CD8-positive, alpha-beta memory T cell (primary cell): ENCODE measurements around the gene MFSD6. TPM values are rescaled to one million over a fixed set of nuclear protein-coding genes. Genes with fewer than 3 reads are reported as not detected.

Source experiments
- CTCF ChIA-PET: fragments of 350-600 bp; sonication (Branson Sonifier 250); formaldehyde crosslinking; loops from one replicate; lab custom pipeline; 2021; ENCODE audit warnings: antibody characterized with exemption; lab: Charles Lee
- POLR2A ChIA-PET: fragments of 350-600 bp; sonication (Branson Sonifier 250); formaldehyde crosslinking; loops from one replicate; lab custom pipeline; 2021; ENCODE audit warnings: antibody characterized with exemption; lab: Charles Lee
- DNase-seq, 5 donors: peaks; one replicate each; pipeline versions ENCODE4 v3.0.0 to v3.0.0-alpha.2; 2020 to 2022; ENCODE audit warnings: mixed read lengths in 1 of 5
- H3K27ac ChIP-seq: one replicate; pipeline ENCODE4 v1.7.0; 2013; ENCODE audit warnings: low read depth, mild to moderate bottlenecking, low read length, moderate library complexity
- H3K27me3 ChIP-seq: 2 replicates; pipeline ENCODE4 v1.7.0; 2013; ENCODE audit warnings: low read length, mild to moderate bottlenecking; ENCODE audit not compliant: insufficient read depth, poor library complexity, severe bottlenecking
- H3K36me3 ChIP-seq: 2 replicates; pipeline ENCODE4 v1.7.0; 2013; ENCODE audit warnings: mild to moderate bottlenecking, low read length, moderate library complexity; ENCODE audit not compliant: insufficient read depth
- H3K4me1 ChIP-seq: 2 replicates; pipeline ENCODE4 v1.7.0; 2013; ENCODE audit warnings: mild to moderate bottlenecking, low read length, moderate library complexity; ENCODE audit not compliant: insufficient read depth
- H3K4me3 ChIP-seq: 2 replicates; pipeline ENCODE4 v1.7.0; 2013; ENCODE audit warnings: mild to moderate bottlenecking, low read length
- H3K9me3 ChIP-seq: 2 replicates; pipeline ENCODE4 v1.7.0; 2013; ENCODE audit warnings: mild to moderate bottlenecking, low read length
- H3K27ac Mint-ChIP-seq, 8 donors: one replicate each; pipeline ENCODE4 v1.8.0; 2020 to 2021; ENCODE audit warnings: mixed read lengths in 8 of 8, mild to moderate bottlenecking in 6 of 8, inconsistent platforms in 3 of 8, moderate library complexity in 3 of 8
- H3K27me3 Mint-ChIP-seq, 2 donors: one replicate each; pipeline ENCODE4 v1.8.0; 2020 to 2021; ENCODE audit warnings: mixed read lengths in 2 of 2, mild to moderate bottlenecking in 1 of 2, moderate library complexity in 1 of 2
- H3K36me3 Mint-ChIP-seq, 3 donors: one replicate each; pipeline ENCODE4 v1.8.0; 2020 to 2021; ENCODE audit warnings: mixed read lengths in 3 of 3, inconsistent platforms in 1 of 3, mild to moderate bottlenecking in 1 of 3
- H3K4me1 Mint-ChIP-seq, 3 donors: one replicate each; pipeline ENCODE4 v1.8.0; 2020 to 2021; ENCODE audit warnings: mixed read lengths in 3 of 3, inconsistent platforms in 1 of 3, mild to moderate bottlenecking in 1 of 3
- H3K4me3 Mint-ChIP-seq, 7 donors: one replicate each; pipeline ENCODE4 v1.8.0; 2020 to 2021; ENCODE audit warnings: mixed read lengths in 7 of 7, mild to moderate bottlenecking in 6 of 7, moderate library complexity in 4 of 7, inconsistent platforms in 2 of 7
- H3K9me3 Mint-ChIP-seq, 5 donors: one replicate each; pipeline ENCODE4 v1.8.0; 2020 to 2022; ENCODE audit warnings: mixed read lengths in 5 of 5, mild to moderate bottlenecking in 3 of 5, moderate library complexity in 2 of 5, inconsistent platforms in 1 of 5
- polyA plus RNA-seq: library from polyadenylated mRNA; unstranded; fragments of 300-500 nt; fragmentation: Illumina TruSeq; gene quantifications from one replicate; pipeline ENCODE4 v1.2.3, GENCODE V29; 2021
- total RNA-seq, 2 experiments: library from RNA; stranded (reverse); gene quantifications; one replicate each; pipeline ENCODE4 v1.2.3, GENCODE V29; 2021

MFSD6 gene
- total and polyA plus RNA-seq, 3 experiments from 2014 or later: 31.8 to 65.7 (median 64.9) TPM

- CTCF ChIA-PET: no interaction called here
- Mint-ChIP-seq H3K36me3 (peaks cover 0 to 28% (median 12%) of the 10 kb centered on the region in 3 donors), H3K9me3 (no peaks in the 10 kb centered on the region), H3K4me3 (peak overlapping the region in 3 of 7 donors; percentile 30 to 46 (median 32)), H3K27me3 (peaks cover 0 to under 1% of the 10 kb centered on the region in 2 donors), H3K27ac (peak overlapping the region in 3 of 8 donors; percentile 57 to 80 (median 58)), H3K4me1 (peaks cover 34 to 44% (median 40%) of the 10 kb centered on the region in 3 donors)
- H3K9me3 ChIP-seq: no peaks in the 10 kb centered on the region
- peak in 2 of 5 donors; percentile 44 to 72 for DNase-seq
- no peaks in the 10 kb centered on the region for H3K27me3 ChIP-seq
- no peak overlapping the region for H3K4me3 ChIP-seq
- H3K27ac ChIP-seq: no peak overlapping the region
- H3K36me3 ChIP-seq: no peaks in the 10 kb centered on the region
- POLR2A ChIA-PET: interaction anchor here (1.0 kb wide), 1 partner anchor 18 kb away, joined by 5 read pairs; the partner anchor contains the start of gene NEMP2
- peaks cover 33% of the 10 kb centered on the region for H3K4me1 ChIP-seq
Measured at GRCh38 chr2:190515687-190516086, 107.5 kb downstream of the MFSD6 start.

DNA sequence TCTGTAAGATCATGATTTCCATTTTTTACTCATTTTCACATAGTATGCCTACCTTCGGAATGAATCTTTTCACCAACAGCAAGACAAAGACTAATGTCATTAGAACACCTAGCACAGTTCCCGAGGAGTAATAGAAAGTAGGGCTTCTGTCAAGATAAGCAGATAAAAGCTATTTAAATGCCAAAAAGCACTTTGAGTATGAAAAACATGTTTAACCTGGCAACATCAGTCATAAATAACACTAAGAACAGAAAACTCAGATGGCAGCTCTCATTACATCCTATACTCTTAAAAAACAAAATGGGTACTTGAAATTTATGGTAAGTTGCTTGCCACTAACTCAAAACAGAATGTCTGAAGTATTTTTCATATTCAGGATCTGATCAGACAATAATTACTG is 109.3 kb downstream of the MFSD6 start:
- Mint-ChIP-seq H3K27me3 (peaks cover 0 to 3% of the 10 kb centered on the region in 2 donors), H3K27ac (peak overlapping the region in 2 of 8 donors; percentile 6 to 44), H3K9me3 (no peaks in the 10 kb centered on the region), H3K36me3 (peaks cover 0 to 24% (median 14%) of the 10 kb centered on the region in 3 donors), H3K4me1 (peaks cover 48 to 57% (median 52%) of the 10 kb centered on the region in 3 donors), H3K4me3 (no peak overlapping the region)
- no peaks in the 10 kb centered on the region for H3K9me3 ChIP-seq
- ChIA-PET CTCF (interaction anchor here (0.9 kb wide), 1 partner anchor 16 kb away, joined by 4 read pairs; no protein-coding TSS in a partner anchor), POLR2A (interaction anchor here (0.5 to 0.8 kb wide), 2 partner anchors 16 to 133 kb away, joined by 3 to 6 read pairs; no protein-coding TSS in a partner anchor)
- no peak overlapping the region for H3K27ac ChIP-seq
- no peaks in the 10 kb centered on the region for H3K27me3 ChIP-seq
- peaks cover 38% of the 10 kb centered on the region for H3K4me1 ChIP-seq
- no peak for DNase-seq
- H3K4me3 ChIP-seq: no peak overlapping the region
- no peaks in the 10 kb centered on the region for H3K36me3 ChIP-seq

DNA sequence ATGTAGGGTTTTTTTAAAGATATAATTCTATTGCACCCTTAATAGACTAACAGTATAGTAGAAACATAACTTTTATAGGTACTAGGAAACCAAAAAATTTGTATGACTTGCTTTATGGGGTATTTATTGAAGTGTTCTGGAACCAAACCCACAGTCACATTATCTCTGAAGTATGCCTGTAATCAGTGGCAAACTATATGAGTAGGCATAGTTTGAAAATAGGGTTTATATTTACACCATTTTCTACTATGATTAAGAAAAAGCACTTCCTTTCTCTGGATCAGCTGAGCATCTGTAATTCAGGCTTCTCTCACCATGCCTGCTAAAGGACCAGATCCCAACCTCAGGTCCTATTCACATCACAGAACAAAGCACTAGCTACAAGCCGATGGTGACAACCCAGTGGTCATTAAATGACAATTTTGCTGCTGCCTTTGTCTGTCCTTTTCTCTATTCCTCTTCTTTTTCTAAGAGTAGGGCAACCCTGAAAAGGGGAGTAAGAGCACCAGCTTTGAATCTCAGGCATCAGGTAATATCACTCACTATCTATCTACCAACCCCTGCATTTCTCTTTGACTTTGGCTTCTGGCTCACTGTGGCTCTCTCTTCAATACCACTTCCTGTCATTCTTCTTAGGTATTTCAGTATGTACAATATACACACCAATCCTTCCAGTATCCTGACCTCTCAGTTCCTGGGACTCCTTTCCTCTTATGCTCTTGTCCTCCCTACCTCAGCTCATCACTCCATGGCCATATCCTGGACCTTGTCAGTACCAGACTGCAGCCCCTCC is 112.0 kb downstream of the MFSD6 start:
- peaks cover 3 to 22% (median 13%) of the 10 kb centered on the region in 3 donors for H3K36me3 Mint-ChIP-seq
- ChIA-PET POLR2A (no interaction called here), CTCF (no interaction called here)
- H3K36me3 ChIP-seq: no peaks in the 10 kb centered on the region
- H3K27me3 Mint-ChIP-seq: peaks cover 0 to 3% of the 10 kb centered on the region in 2 donors
- no peaks in the 10 kb centered on the region for H3K9me3 ChIP-seq
- DNase-seq: peak in 1 of 5 donors; percentile 41
- H3K4me1 ChIP-seq: peaks cover 37% of the 10 kb centered on the region
- H3K27ac ChIP-seq: no peak overlapping the region
- no peaks in the 10 kb centered on the region for H3K9me3 Mint-ChIP-seq
- peak overlapping the region in 5 of 7 donors; percentile 4 to 45 (median 36) for H3K4me3 Mint-ChIP-seq
- H3K4me1 Mint-ChIP-seq: peaks cover 41 to 50% (median 43%) of the 10 kb centered on the region in 3 donors
- H3K4me3 ChIP-seq: no peak overlapping the region
- H3K27me3 ChIP-seq: no peaks in the 10 kb centered on the region
- peak overlapping the region; percentile 3 to 84 (median 54) for H3K27ac Mint-ChIP-seq

DNA sequence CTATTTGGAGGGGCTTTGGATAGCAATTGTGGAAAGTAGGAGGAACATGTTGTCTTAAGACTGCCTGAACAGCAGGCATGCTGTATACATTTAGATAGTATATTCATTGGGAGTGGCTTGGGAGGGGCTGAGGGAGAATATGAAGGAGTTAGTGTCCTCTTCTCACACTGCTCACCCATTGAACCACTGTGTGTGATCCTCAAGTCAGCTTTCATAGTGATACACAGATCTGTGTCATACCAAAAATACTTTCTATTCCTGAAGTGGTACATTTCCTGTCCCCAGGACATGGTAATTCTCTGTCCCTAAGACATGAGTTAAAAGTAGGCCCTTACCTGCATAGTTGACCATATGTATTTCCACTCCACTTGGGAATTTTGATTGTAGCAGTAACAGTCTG is 116.8 kb downstream of the MFSD6 start:
- no peak overlapping the region for H3K27ac ChIP-seq
- ChIA-PET CTCF (no interaction called here), POLR2A (no interaction called here)
- no peaks in the 10 kb centered on the region for H3K27me3 ChIP-seq
- peaks cover 0 to 3% of the 10 kb centered on the region in 2 donors for H3K27me3 Mint-ChIP-seq
- H3K36me3 ChIP-seq: no peaks in the 10 kb centered on the region
- no peak overlapping the region for H3K27ac Mint-ChIP-seq
- no peak overlapping the region for H3K4me3 ChIP-seq
- peaks cover 3 to 17% (median 10%) of the 10 kb centered on the region in 3 donors for H3K36me3 Mint-ChIP-seq
- H3K4me3 Mint-ChIP-seq: no peak overlapping the region
- DNase-seq: no peak
- peaks cover 35 to 62% (median 55%) of the 10 kb centered on the region in 3 donors for H3K4me1 Mint-ChIP-seq
- H3K9me3 Mint-ChIP-seq: no peaks in the 10 kb centered on the region
- H3K4me1 ChIP-seq: peaks cover 18% of the 10 kb centered on the region
- H3K9me3 ChIP-seq: no peaks in the 10 kb centered on the region

- Histone ChIP-seq H3K9me3 (no peaks in the 10 kb centered on the region), H3K36me3 (no peaks in the 10 kb centered on the region), H3K4me3 (no peak overlapping the region), H3K27me3 (no peaks in the 10 kb centered on the region), H3K27ac (no peak overlapping the region), H3K4me1 (peaks cover 17% of the 10 kb centered on the region)
- H3K4me1 Mint-ChIP-seq: peaks cover 25 to 62% (median 51%) of the 10 kb centered on the region in 3 donors
- H3K36me3 Mint-ChIP-seq: peaks cover 3 to 17% (median 10%) of the 10 kb centered on the region in 3 donors
- no peak overlapping the region for H3K4me3 Mint-ChIP-seq
- no peaks in the 10 kb centered on the region for H3K9me3 Mint-ChIP-seq
- no peak for DNase-seq
- no peaks in the 10 kb centered on the region for H3K27me3 Mint-ChIP-seq
- POLR2A ChIA-PET: no interaction called here
- peak overlapping the region in 2 of 8 donors; percentile 10 to 21 for H3K27ac Mint-ChIP-seq
- CTCF ChIA-PET: no interaction called here
Measured at GRCh38 chr2:190526105-190526750, 118.1 kb downstream of the MFSD6 start.

- Histone ChIP-seq H3K4me1 (peaks cover 25% of the 10 kb centered on the region), H3K4me3 (no peak overlapping the region), H3K36me3 (no peaks in the 10 kb centered on the region), H3K27ac (no peak overlapping the region), H3K9me3 (no peaks in the 10 kb centered on the region), H3K27me3 (no peaks in the 10 kb centered on the region)
- DNase-seq: no peak
- CTCF ChIA-PET: no interaction called here
- H3K4me1 Mint-ChIP-seq: peaks cover 22 to 62% (median 51%) of the 10 kb centered on the region in 3 donors
- H3K27ac Mint-ChIP-seq: no peak overlapping the region
- H3K4me3 Mint-ChIP-seq: no peak overlapping the region
- no peaks in the 10 kb centered on the region for H3K9me3 Mint-ChIP-seq
- H3K27me3 Mint-ChIP-seq: no peaks in the 10 kb centered on the region
- POLR2A ChIA-PET: no interaction called here
- peaks cover 3 to 13% (median 10%) of the 10 kb centered on the region in 3 donors for H3K36me3 Mint-ChIP-seq
Measured at GRCh38 chr2:190527214-190527613, 119.1 kb downstream of the MFSD6 start.

DNA sequence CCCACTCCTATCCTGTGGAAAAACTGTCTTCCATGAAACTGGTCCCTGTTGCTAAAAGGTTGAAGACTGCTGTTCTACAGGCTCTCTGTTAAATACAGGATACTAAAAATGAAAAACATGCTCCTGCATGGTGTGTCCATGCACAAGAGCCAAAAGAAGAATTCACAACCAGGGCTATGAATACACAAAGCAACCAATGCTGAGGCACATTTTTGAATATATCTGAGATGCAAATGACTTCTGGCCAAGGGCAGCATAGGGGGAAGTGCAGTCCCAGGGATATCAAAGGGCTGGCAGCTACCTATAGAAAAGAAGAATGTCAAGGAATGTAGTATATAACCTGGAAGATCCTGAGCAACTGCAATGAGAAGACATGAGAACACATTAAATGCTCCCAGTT is 119.8 kb downstream of the MFSD6 start:
- Mint-ChIP-seq H3K9me3 (no peaks in the 10 kb centered on the region), H3K4me1 (peaks cover 26 to 69% (median 58%) of the 10 kb centered on the region in 3 donors), H3K27ac (no peak overlapping the region), H3K36me3 (peaks cover 3 to 10% (median 7%) of the 10 kb centered on the region in 3 donors), H3K27me3 (no peaks in the 10 kb centered on the region), H3K4me3 (no peak overlapping the region)
- H3K4me1 ChIP-seq: peaks cover 32% of the 10 kb centered on the region
- H3K9me3 ChIP-seq: no peaks in the 10 kb centered on the region
- no peaks in the 10 kb centered on the region for H3K36me3 ChIP-seq
- ChIA-PET POLR2A (no interaction called here), CTCF (no interaction called here)
- H3K27ac ChIP-seq: no peak overlapping the region
- H3K4me3 ChIP-seq: no peak overlapping the region
- H3K27me3 ChIP-seq: no peaks in the 10 kb centered on the region
- DNase-seq: no peak
